GM21423 (cell line): ENCODE measurements around the gene COL18A1.
"Not testable (repeated sequence)": the region's sequence is repeated elsewhere in the genome, so short reads cannot be mapped to it uniquely, and the experiment has no call there.

Experiments
- ATAC-seq: cut with Tn5 transposase; IDR thresholded peaks from one replicate; pipeline ENCODE4 v1.9.1; 2021; ENCODE audit warnings: mild to moderate bottlenecking, moderate library complexity; ENCODE audit not compliant: unreplicated experiment

The COL18A1 gene

DNA sequence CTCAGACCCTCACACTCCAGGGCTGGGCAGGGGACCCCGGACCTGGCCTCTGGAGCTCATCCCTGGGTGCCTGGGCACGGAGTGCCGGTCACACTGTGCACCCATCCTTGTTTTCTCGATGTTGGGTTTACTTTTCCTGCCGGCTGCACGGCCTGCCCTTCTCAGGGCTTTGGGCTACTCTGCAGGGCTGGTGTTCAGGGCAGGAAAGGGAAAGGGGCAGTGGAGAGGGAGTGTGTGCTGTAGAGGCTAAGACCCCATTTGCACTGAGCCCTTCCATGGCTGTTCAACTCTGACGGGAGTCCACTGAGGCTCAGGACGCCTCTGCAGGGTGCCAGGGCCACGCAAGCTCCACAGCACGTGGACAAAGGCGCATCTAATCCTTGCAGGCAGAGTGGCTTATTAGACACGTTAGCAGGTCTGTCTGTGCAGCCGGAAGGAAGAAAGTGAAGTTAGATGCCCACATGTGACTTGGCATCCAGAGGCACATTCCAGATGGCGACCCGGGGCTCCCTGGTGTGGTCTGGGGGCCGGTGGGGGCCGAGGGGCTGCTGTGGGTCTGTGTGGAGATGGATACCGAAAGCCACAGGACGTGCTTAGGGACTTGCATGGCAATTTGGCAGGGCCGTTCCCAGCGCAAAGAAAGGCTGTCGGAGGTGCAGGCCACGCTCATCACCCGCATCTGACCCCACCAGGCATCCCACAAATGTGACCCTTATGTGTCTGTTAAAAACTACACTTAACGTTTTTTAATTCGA lies 33.6 kb downstream of the COL18A1 start:
- no peak for ATAC-seq

DNA sequence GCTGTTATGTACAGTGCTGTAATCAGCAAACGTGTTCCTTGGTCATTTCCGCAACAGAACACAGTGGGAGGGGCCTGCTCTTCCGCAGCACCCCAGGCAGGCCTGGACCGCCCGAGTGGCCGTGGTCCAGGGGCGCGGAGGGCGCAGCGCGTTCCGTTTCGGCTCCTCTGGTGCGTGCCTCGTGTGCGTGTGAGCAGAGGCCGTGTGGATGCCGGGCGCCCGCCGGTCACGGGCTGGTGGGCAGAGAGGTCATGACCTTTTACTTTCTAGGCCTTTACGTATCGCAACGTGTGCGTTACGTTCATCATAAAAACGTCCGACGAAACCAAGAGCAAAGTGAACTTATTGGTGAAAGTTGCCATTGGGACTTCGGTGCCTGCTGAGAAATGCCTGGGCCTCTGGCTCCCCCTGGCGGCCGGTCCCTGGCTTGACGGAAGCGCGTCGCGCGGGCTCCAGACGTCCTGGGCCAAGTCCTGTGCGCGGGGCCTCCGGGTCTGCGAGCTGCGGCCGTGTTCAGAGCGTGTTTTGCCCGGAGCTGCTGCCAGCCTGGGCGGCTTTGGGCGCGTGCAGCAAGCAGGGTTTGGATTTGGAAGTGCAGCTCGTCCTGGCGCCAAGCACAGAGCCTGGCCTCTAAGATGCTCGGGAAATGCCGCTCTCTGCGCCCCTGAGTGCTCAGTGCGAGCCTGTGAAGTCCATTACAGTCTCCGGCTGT lies 34.4 kb downstream of the COL18A1 start:
- ATAC-seq = peak; percentile 64

- no peak for ATAC-seq
These were observed 35.0 kb downstream of the COL18A1 start for GRCh38 chr21:45439901-45440461.

GRCh38 chr21:45440736-45441350 lies 35.9 kb downstream of the COL18A1 start:
- ATAC-seq = no peak

- ATAC-seq = no peak
These were observed 36.7 kb downstream of the COL18A1 start for GRCh38 chr21:45441431-45442255.

- no peak for ATAC-seq
These were observed 37.3 kb downstream of the COL18A1 start for GRCh38 chr21:45442276-45442675.

- not testable (repeated sequence) for ATAC-seq
These were observed 38.0 kb downstream of the COL18A1 start for GRCh38 chr21:45442686-45443594.

GRCh38 chr21:45443595-45444181 lies 38.7 kb downstream of the COL18A1 start:
- ATAC-seq = no peak

GRCh38 chr21:45444385-45444784 lies 39.4 kb downstream of the COL18A1 start:
- ATAC-seq = no peak

DNA sequence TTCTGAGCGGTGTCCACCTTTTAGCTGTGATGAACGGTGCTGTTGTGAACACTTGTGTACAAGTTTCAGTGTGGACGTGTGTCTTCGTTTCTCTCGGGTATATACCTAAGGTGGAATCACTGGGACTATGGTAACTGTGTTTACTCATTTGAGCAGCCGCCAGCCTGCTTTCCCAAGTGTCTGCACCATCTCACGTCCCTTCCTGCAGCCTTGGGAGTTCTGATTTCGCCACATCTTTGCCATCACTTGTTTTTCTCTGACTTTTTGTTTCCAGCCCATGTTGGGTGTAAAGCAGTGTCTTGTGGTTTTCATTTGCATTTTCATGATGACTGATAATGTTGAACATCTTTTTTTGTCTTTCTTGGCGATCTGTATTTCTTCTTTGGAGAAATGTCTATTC lies 40.4 kb downstream of the COL18A1 start:
- no peak for ATAC-seq

DNA sequence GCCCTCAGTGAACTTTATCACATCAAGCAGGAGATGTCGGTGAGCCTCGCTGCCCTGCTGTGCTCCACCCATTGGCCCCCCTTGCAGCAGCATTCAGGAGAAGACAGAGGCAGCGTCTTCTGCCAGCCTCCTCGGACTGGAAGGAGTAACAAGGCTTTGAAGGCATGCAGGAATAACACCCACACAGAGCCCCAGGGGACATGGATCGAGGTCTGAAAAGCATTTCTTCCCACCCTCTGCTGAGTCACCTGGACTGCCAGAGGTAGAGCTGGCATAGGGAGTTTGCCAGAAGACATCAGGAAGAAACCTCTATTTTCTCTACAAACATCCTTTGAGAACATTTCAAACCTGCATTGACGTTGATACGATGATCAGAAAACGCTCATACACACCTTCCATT lies 42.9 kb downstream of the COL18A1 start:
- ATAC-seq = no peak

GRCh38 chr21:45448283-45448809 lies 43.4 kb downstream of the COL18A1 start:
- no peak for ATAC-seq

- ATAC-seq = no peak
These were observed 44.1 kb downstream of the COL18A1 start for GRCh38 chr21:45448810-45449657.

- ATAC-seq = no peak
These were observed 44.9 kb downstream of the COL18A1 start for GRCh38 chr21:45449658-45450422.

DNA sequence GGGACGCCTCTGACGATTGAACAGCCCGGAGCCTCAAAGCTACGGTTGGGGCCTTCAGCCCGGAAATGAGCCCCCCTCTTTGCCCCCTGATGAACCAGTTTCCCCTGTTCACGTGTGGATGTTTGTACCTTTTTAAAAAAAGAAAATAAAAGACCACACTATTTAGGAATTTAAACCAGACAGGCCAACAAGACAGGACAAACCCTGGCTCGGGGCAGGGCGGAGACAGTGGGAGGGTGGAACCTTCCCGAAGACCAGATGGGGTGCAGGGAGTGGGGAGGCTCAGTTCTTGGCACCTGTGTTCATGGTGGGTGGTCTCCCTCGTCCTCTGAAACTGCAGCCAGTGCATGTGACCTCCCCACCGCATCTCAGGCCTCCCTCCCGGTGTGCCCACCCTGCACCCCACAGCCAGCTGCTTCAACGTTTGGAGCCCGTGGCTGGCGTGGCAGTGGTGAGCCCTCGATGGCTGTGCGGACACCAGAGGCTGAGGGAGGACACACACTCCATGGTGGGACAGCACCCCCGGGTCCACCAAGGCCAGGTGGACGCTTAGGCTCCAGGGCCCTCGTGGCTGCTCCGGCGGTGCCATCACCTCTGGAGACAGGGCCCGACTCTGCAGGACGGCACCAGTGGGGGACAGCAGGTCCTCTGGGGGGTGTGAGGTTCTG lies 45.6 kb downstream of the COL18A1 start:
- no peak for ATAC-seq

GRCh38 chr21:45451091-45451740 lies 46.3 kb downstream of the COL18A1 start:
- ATAC-seq = no peak
